GM12873 (cell line): ENCODE results near the gene ABTB2.

Source experiments
- CTCF ChIP-seq: IDR thresholded peaks from 2 replicates; pipeline ENCODE4 v1.5.1; 2012; ENCODE audit warnings: low read depth, mild to moderate bottlenecking, moderate library complexity, low read length, control low read depth; ENCODE audit not compliant: insufficient read depth; ENCODE audit errors: missing control alignments

The ABTB2 gene

GRCh38 chr11:34327804-34328631 lies 29.8 kb downstream of the ABTB2 start:
- no peak for TF ChIP-seq CTCF

- TF ChIP-seq CTCF: no peak
Observed at GRCh38 chr11:34324466-34324865, 33.3 kb downstream of the ABTB2 start.

GRCh38 chr11:34323601-34324000 lies 34.2 kb downstream of the ABTB2 start:
- TF ChIP-seq CTCF: no peak

- no peak for TF ChIP-seq CTCF
Observed at GRCh38 chr11:34318111-34319037, 39.4 kb downstream of the ABTB2 start.

GRCh38 chr11:34317666-34318065 lies 40.1 kb downstream of the ABTB2 start:
- TF ChIP-seq CTCF: no peak

GRCh38 chr11:34317036-34317360 lies 40.8 kb downstream of the ABTB2 start:
- TF ChIP-seq CTCF: no peak

GRCh38 chr11:34316347-34317035 lies 41.3 kb downstream of the ABTB2 start:
- no peak for TF ChIP-seq CTCF
